Measurements from ENCODE around the gene MPDZ. TPM values are rescaled to one million over a fixed set of nuclear protein-coding genes. Genes with fewer than 3 reads are reported as not detected.

MPDZ gene
- total and polyA plus RNA-seq, 2 experiments from 2014 or later: 33.0 to 43.1 TPM

- DNase-seq (ENCODE audit: low spot score) (no peak), ATAC-seq (no peak)
- peaks cover 24% of the 10 kb centered on the region for H3K4me1 ChIP-seq (ENCODE audit: insufficient read depth)
- H3K27me3 Mint-ChIP-seq (ENCODE audit: insufficient read depth, low read depth, poor library complexity): no peaks in the 10 kb centered on the region
- H4K20me1 ChIP-seq (replicated peaks; ENCODE audit: insufficient read depth): no peaks in the 10 kb centered on the region
- no peaks in the 10 kb centered on the region for H3F3A ChIP-seq (replicated peaks; ENCODE audit: low read depth)
- H3K4me3 ChIP-seq: no peak overlapping the region
- peaks cover 25% of the 10 kb centered on the region for H3K4me1 Mint-ChIP-seq
- no peak overlapping the region for H3K4me2 ChIP-seq
- H3K27ac Mint-ChIP-seq: peak overlapping the region; percentile 53; the same call in 1 of the 2 replicates
- H3K4me3 Mint-ChIP-seq: no peak overlapping the region
- no peak overlapping the region for H2AFZ ChIP-seq
- no peaks in the 10 kb centered on the region for H3K36me3 ChIP-seq (ENCODE audit: insufficient read depth)
- H3K79me2 ChIP-seq (replicated peaks; ENCODE audit: insufficient read depth): no peaks in the 10 kb centered on the region
- H3K9me3 Mint-ChIP-seq: no peaks in the 10 kb centered on the region
- H3K27me3 ChIP-seq (ENCODE audit: insufficient read depth): no peaks in the 10 kb centered on the region
- no peak for TF ChIP-seq POLR2AphosphoS5 (IDR thresholded peaks at IDR 0.05; ENCODE audit: low read depth)
- TF ChIP-seq ZNF331 (CRISPR knock-in tag; IDR thresholded peaks at IDR 0.05; ENCODE audit: low read depth): no peak
- no peak for TF ChIP-seq ETS1 (IDR thresholded peaks at IDR 0.05)
- TF ChIP-seq ZNF462 (CRISPR knock-in tag; IDR thresholded peaks at IDR 0.05): no peak
- TF ChIP-seq JUNB (IDR thresholded peaks at IDR 0.05; ENCODE audit: unreplicated experiment): no peak
- TF ChIP-seq EZH2 (IDR thresholded peaks at IDR 0.05; ENCODE audit: low read depth, unreplicated experiment): no peak
- TF ChIP-seq EZH2phosphoT487 (IDR thresholded peaks at IDR 0.05; ENCODE audit: unreplicated experiment): no peak
- TF ChIP-seq REST (IDR thresholded peaks at IDR 0.05; ENCODE audit: unreplicated experiment): no peak
- no peak for TF ChIP-seq STAT1 (IDR thresholded peaks at IDR 0.05; ENCODE audit: unreplicated experiment)
- TF ChIP-seq NANOG (IDR thresholded peaks at IDR 0.05; ENCODE audit: borderline replicate concordance): no peak
- no peak for TF ChIP-seq CTCF (conservative IDR thresholded peaks at IDR 0.05; ENCODE audit: low read depth in 2 of 2)
- no peak for TF ChIP-seq ZNF114 (CRISPR knock-in tag; IDR thresholded peaks at IDR 0.05)
- TF ChIP-seq CREB1 (CRISPR knock-in tag; IDR thresholded peaks at IDR 0.05; ENCODE audit: low read depth): no peak
- H3K9me2 ChIP-seq (ENCODE audit: insufficient read depth): no peaks in the 10 kb centered on the region
- H3K36me3 Mint-ChIP-seq (ENCODE audit: low read depth): peaks cover 10% of the 10 kb centered on the region
- H3K27ac ChIP-seq (ENCODE audit: low read depth): no peak overlapping the region
Measured at GRCh38 chr9:13163287-13163686, 116.2 kb downstream of the MPDZ start.

All from GM23338 (cell line).